Measurements from ENCODE around the gene ACAD10. TPM values are rescaled to one million over a fixed set of nuclear protein-coding genes. Genes with fewer than 3 reads are reported as not detected.

Gene ACAD10
- total and polyA plus RNA-seq, 2 of the 13 experiments (the other 11 are each of a cell fraction or from before 2014, with no cell fraction given): 15.2 to 16.3 TPM

GRCh38 chr12:111685811-111686573 lies at the start of gene ACAD10, which contains the start of gene BRAP (continued):
- TF ChIP-seq, protein P1, sequence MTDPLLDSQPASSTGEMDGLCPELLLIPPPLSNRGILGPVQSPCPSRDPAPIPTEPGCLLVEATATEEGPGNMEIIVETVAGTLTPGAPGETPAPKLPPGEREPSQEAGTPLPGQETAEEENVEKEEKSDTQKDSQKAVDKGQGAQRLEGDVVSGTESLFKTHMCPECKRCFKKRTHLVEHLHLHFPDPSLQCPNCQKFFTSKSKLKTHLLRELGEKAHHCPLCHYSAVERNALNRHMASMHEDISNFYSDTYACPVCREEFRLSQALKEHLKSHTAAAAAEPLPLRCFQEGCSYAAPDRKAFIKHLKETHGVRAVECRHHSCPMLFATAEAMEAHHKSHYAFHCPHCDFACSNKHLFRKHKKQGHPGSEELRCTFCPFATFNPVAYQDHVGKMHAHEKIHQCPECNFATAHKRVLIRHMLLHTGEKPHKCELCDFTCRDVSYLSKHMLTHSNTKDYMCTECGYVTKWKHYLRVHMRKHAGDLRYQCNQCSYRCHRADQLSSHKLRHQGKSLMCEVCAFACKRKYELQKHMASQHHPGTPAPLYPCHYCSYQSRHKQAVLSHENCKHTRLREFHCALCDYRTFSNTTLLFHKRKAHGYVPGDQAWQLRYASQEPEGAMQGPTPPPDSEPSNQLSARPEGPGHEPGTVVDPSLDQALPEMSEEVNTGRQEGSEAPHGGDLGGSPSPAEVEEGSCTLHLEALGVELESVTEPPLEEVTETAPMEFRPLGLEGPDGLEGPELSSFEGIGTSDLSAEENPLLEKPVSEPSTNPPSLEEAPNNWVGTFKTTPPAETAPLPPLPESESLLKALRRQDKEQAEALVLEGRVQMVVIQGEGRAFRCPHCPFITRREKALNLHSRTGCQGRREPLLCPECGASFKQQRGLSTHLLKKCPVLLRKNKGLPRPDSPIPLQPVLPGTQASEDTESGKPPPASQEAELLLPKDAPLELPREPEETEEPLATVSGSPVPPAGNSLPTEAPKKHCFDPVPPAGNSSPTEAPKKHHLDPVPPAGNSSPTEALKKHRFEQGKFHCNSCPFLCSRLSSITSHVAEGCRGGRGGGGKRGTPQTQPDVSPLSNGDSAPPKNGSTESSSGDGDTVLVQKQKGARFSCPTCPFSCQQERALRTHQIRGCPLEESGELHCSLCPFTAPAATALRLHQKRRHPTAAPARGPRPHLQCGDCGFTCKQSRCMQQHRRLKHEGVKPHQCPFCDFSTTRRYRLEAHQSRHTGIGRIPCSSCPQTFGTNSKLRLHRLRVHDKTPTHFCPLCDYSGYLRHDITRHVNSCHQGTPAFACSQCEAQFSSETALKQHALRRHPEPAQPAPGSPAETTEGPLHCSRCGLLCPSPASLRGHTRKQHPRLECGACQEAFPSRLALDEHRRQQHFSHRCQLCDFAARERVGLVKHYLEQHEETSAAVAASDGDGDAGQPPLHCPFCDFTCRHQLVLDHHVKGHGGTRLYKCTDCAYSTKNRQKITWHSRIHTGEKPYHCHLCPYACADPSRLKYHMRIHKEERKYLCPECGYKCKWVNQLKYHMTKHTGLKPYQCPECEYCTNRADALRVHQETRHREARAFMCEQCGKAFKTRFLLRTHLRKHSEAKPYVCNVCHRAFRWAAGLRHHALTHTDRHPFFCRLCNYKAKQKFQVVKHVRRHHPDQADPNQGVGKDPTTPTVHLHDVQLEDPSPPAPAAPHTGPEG (CRISPR knock-in tag; IDR thresholded peaks at IDR 0.05): peak; percentile 53; the same call in 1 of the 2 replicates
- TF ChIP-seq FOXA3 (CRISPR knock-in tag; IDR thresholded peaks at IDR 0.05): peak; percentile 51
- peak; percentile 74 for TF ChIP-seq ZNF274 (CRISPR knock-in tag; IDR thresholded peaks at IDR 0.05)
- TF ChIP-seq ZBTB20 (CRISPR knock-in tag; IDR thresholded peaks at IDR 0.05; ENCODE audit: borderline replicate concordance, low read depth): peak; percentile 61; the same call in 1 of the 2 replicates
- 0 out of 2 replicates have a peak, but pooled peaks have one; percentile 34 for TF ChIP-seq ARNT2 (CRISPR knock-in tag; IDR thresholded peaks at IDR 0.05; ENCODE audit: low read depth)
- no peak for TF ChIP-seq RORA (CRISPR knock-in tag; IDR thresholded peaks at IDR 0.05)
- peak; percentile 69 to 85 for TF ChIP-seq HMGXB4 (CRISPR knock-in tag; IDR thresholded peaks at IDR 0.05; ENCODE audit: borderline replicate concordance in 1 of 2, low read depth in 1 of 2)
- peak; percentile 92 for TF ChIP-seq ZMYM4 (CRISPR knock-in tag; IDR thresholded peaks at IDR 0.05)
- TF ChIP-seq, protein P2, sequence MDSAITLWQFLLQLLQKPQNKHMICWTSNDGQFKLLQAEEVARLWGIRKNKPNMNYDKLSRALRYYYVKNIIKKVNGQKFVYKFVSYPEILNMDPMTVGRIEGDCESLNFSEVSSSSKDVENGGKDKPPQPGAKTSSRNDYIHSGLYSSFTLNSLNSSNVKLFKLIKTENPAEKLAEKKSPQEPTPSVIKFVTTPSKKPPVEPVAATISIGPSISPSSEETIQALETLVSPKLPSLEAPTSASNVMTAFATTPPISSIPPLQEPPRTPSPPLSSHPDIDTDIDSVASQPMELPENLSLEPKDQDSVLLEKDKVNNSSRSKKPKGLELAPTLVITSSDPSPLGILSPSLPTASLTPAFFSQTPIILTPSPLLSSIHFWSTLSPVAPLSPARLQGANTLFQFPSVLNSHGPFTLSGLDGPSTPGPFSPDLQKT (CRISPR knock-in tag; IDR thresholded peaks at IDR 0.05; ENCODE audit: borderline replicate concordance): no peak
- no peak for TF ChIP-seq ZNF282 (IDR thresholded peaks at IDR 0.05; ENCODE audit: partially characterized antibody)
- peak; percentile 81 for TF ChIP-seq ZSCAN21 (CRISPR knock-in tag; IDR thresholded peaks at IDR 0.05; ENCODE audit: borderline replicate concordance)
- TF ChIP-seq RELA (CRISPR knock-in tag; IDR thresholded peaks at IDR 0.05): peak; percentile 58; the same call in 1 of the 2 replicates

Data from HepG2 (cell line).